Ecto neural progenitor cell (in vitro differentiated cells): ENCODE data around the gene MATCAP1.

Experiments used
- DNase-seq: peaks from one replicate; pipeline ENCODE4 v3.0.0-alpha.2; 2018; ENCODE audit warnings: low spot score

Gene MATCAP1

GRCh38 chr16:67207249-67208091 is 23.7 kb upstream of the MATCAP1 start:
- DNase-seq = no peak

DNA sequence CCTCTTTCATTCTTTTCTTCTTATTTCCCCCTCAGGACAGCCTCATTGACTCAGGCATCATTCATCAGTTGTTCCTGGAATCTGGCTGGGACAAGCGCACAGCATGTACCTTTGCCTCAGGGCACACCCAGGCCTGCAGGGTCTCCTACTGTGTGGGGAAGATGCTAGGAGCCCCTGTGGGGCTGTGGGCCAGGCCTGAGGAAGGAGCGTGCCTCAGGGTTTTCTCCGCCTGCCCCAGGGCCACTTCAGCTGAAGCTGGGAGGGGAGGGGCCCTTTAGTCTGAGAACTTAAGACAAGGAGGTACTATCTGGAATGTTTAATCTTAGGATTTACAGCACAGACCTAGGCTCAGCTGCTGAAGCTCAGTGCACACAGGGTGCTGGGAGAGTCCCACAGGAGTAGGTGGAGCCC is 23.1 kb upstream of the MATCAP1 start:
- DNase-seq = no peak

- DNase-seq = no peak
These were observed 22.5 kb upstream of the MATCAP1 start for GRCh38 chr16:67206129-67206837.

DNA sequence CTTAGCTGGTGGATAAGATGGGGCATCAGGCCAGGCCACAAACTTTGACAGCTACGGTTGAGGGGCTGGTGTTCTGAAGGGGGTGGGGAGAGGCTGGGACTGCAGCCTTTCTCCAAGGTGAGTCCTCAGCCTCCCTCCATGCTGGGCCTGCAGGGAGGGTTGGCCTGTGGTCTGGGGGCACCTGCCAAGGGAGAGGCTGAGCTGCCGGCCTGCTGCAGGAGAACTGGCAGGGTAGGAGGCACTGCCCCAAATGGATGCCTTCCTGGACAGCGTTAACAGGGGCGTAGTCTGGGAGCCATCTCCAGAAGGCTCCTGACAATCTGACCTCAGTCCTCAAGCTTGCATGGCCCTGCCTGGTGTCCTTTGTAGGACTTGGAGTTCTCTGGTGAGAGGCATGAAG is 20.3 kb upstream of the MATCAP1 start:
- no peak for DNase-seq

- no peak for DNase-seq
These were observed 19.3 kb upstream of the MATCAP1 start for GRCh38 chr16:67202956-67203493.

GRCh38 chr16:67202426-67202825 is 18.7 kb upstream of the MATCAP1 start:
- DNase-seq = no peak

- no peak for DNase-seq
These were observed 17.9 kb upstream of the MATCAP1 start for GRCh38 chr16:67201411-67202345.

GRCh38 chr16:67200491-67200890 is 16.7 kb upstream of the MATCAP1 start:
- DNase-seq = no peak

GRCh38 chr16:67199808-67200198 is 16.0 kb upstream of the MATCAP1 start:
- peak; percentile 66 for DNase-seq

GRCh38 chr16:67199011-67199807 is 15.4 kb upstream of the MATCAP1 start, which contains the start of gene ELMO3:
Gene ELMO3 (plus strand): TSS chr16:67199131. CDS start chr16:67199327, 196 bp downstream.
- DNase-seq = peak; percentile 84

GRCh38 chr16:67198238-67198734 is 14.5 kb upstream of the MATCAP1 start:
- DNase-seq = no peak

DNA sequence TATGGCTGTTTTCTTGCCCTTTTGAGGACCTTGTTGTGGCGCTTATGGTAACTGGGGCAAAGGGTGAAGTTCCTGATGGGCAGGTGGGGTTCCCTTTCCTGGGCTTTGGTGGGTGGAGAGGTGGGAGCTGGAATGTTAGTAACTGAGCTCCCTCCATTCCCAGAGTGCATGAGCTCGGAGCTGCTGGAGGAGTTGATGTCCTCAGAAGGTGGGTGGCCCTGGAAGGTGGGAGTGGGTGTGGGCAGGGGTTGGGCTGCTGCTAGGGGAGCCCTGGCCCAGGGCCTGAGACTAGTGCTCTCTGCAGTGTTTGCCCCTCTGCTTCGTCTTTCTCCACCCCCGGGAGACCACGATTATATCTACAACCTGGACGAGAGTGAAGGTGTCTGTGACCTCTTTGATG is 13.9 kb upstream of the MATCAP1 start:
- no peak for DNase-seq

- no peak for DNase-seq
These were observed 13.1 kb upstream of the MATCAP1 start for GRCh38 chr16:67196881-67197280.

GRCh38 chr16:67195676-67196075 is 11.9 kb upstream of the MATCAP1 start:
- DNase-seq = no peak

GRCh38 chr16:67194260-67194659 is 10.5 kb upstream of the MATCAP1 start:
- DNase-seq = no peak

DNA sequence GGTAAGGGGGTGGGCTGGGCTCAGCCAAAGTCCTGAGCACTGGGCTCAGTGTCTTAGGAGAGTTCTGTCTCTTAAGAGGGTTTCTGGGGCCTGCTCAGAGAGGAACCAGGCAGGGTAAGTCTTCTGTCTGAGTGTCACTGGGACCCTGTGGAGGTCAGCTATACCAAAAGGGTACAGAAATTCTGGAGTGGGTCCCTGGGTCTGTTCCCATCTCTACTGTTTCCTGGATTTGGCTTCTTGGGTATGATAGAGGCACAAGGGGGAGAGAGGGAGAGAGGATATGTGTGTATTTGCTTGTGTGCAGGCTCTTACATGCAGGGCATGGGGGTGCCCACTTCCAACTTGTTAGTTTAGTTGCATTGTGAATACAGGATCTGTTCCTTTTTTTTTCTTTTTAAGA is 9.8 kb upstream of the MATCAP1 start:
- DNase-seq = no peak

DNA sequence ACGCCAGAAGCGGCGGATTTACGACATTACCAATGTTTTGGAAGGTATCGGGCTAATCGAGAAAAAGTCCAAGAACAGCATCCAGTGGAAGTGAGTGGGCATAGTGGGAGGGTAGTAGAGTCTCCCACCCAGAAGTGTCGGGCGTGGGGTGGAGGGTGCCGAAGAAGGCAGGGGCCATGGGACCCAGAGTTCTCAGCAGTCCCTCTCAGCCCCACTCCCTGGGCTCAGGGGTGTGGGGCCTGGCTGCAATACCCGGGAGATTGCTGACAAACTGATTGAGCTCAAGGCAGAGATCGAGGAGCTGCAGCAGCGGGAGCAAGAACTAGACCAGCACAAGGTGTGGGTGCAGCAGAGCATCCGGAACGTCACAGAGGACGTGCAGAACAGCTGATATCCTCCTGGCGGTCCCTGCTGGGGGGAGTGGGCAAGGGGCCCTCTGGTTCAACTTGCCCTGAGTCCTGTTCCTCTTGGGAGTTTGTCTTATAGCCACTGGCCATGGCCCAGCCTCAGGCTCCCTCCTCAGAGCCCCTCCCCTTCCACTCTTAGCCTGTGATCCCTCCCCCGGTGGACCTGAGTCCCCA is 9.1 kb upstream of the MATCAP1 start:
- no peak for DNase-seq

DNA sequence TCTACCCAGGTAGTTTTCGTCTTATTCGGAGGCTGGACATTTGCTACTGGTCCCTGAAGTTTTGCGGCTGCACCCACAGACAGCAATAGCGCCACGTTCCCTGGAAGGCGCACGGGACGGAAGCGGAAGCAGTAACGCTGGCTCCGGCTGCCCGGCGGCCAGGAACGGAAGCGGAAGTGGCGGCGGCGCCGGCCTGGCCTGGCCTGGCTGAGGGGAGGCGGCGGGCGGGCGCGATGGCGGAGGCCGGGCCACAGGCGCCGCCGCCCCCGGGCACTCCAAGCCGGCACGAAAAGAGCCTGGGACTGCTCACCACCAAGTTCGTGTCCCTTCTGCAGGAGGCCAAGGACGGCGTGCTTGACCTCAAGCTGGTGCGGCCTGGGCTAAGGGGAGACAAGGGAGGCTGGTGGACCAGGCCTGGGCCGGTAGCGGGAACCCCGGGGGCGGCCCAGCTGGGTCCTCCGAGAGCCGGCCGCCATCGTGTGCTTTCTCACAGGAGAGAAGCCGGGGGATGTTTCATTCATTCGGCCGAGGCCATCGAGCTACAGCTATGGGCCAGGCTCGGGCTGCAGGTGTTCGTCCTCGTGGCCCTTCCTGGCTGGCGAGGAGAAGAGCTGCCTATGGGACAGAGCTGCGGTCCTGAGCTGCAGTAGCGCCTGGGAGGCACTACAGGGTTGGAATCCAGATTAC is 8.4 kb upstream of the MATCAP1 start, which contains the start of gene E2F4:
E2F4 (plus strand) TSS at position 161 of the 687 bp plus-strand sequence; CDS start at position 234, 73 bp downstream.
- peak; percentile 90 for DNase-seq

GRCh38 chr16:67191411-67191994 is 7.7 kb upstream of the MATCAP1 start:
- no peak for DNase-seq
